Panc1 (cell line): ENCODE measurements around the gene HVCN1. TPM values are rescaled to one million over a fixed set of nuclear protein-coding genes. Genes with fewer than 3 reads are reported as not detected.

Source experiments
- ATAC-seq: fragments of 200-7000 bp; cut with Tn5 transposase; 2 replicates; pipeline ENCODE4 v1.9.1; 2020; ENCODE audit warnings: mild to moderate bottlenecking, moderate library complexity
- BruUV-seq: library from RNA; stranded (reverse); fragments of 400-500 nt; replicated peaks from 2 replicates; lab custom pipeline; 2021; lab: Mats Ljungman, UMichigan
- CTCF ChIA-PET: fragments of 300-600 bp; sonication (Branson Sonifier 250); formaldehyde crosslinking; loops from one replicate; lab custom pipeline; 2022; ENCODE audit warnings: antibody characterized with exemption; lab: Charles Lee
- POLR2A ChIA-PET: fragments of 300-600 bp; sonication (Branson Sonifier 250); formaldehyde crosslinking; loops from one replicate; lab custom pipeline; 2022; ENCODE audit warnings: antibody characterized with exemption; lab: Charles Lee
- DNase-seq: peaks from one replicate; pipeline ENCODE4 v3.0.0-alpha.2; 2010; ENCODE audit warnings: low read depth, low spot score
- H3K27ac ChIP-seq: 2 replicates; pipeline ENCODE4 v1.5.1; 2011; ENCODE audit warnings: mild to moderate bottlenecking, low read length, inconsistent platforms
- H3K27me3 ChIP-seq: fragments of 200-500 bp; sonication (Bioruptor generic); 2 replicates; pipeline ENCODE4 v1.6.0; 2014; ENCODE audit warnings: low read length, inconsistent platforms; ENCODE audit not compliant: control insufficient read depth, insufficient read depth
- H3K36me3 ChIP-seq: fragments of 200-500 bp; sonication (Bioruptor generic); 2 replicates; pipeline ENCODE4 v1.5.1; 2014; ENCODE audit warnings: inconsistent platforms, mild to moderate bottlenecking, low read length, moderate library complexity; ENCODE audit not compliant: control insufficient read depth, insufficient read depth
- H3K4me1 ChIP-seq: 2 replicates; pipeline ENCODE4 v1.5.1; 2011; ENCODE audit warnings: inconsistent platforms, mild to moderate bottlenecking, low read length, moderate library complexity; ENCODE audit not compliant: control insufficient read depth, insufficient read depth
- H3K4me3 ChIP-seq, 2 experiments: 2 replicates each; pipeline ENCODE4 v1.5.1; 2011 to 2012; ENCODE audit warnings: low read depth in 2 of 2, low read length in 2 of 2, mild to moderate bottlenecking in 2 of 2, inconsistent platforms in 1 of 2, moderate library complexity in 1 of 2
- H3K9me3 ChIP-seq: fragments of 200-500 bp; sonication (Bioruptor generic); 2 replicates; pipeline ENCODE4 v1.5.1; 2014; ENCODE audit warnings: low read depth, mild to moderate bottlenecking, inconsistent platforms, low read length, moderate library complexity; ENCODE audit not compliant: control insufficient read depth, insufficient read depth
- POLR2AphosphoS5 ChIP-seq: IDR thresholded peaks from 2 replicates; pipeline ENCODE4 v1.6.1; 2012; ENCODE audit warnings: mild to moderate bottlenecking, low read depth, low read length, moderate library complexity
- REST ChIP-seq, 2 experiments: IDR thresholded peaks; 2 replicates each; pipeline ENCODE4 v1.6.1; 2011 to 2012; ENCODE audit warnings: low read depth in 2 of 2, control low read depth in 1 of 2, low read length in 1 of 2, mild to moderate bottlenecking in 1 of 2, moderate library complexity in 1 of 2; ENCODE audit not compliant: insufficient read depth in 1 of 2
- SIN3A ChIP-seq: IDR thresholded peaks from 2 replicates; pipeline ENCODE4 v1.6.1; 2012; ENCODE audit warnings: low read depth, mild to moderate bottlenecking, low read length, moderate library complexity, borderline replicate concordance; ENCODE audit not compliant: insufficient read depth
- TCF7L2 ChIP-seq: IDR thresholded peaks from 2 replicates; pipeline ENCODE4 v1.6.1; 2011; ENCODE audit warnings: mild to moderate bottlenecking, low read depth, low read length, inconsistent platforms
- in situ Hi-C: cut with HindIII; loops from 2 replicates; pipeline ENCODE4 v1.10.0; 2016; ENCODE audit warnings: low sequenced_read_pairs, low pct_unique_long_range_greater_than_20kb
- intact Hi-C: fragments of 100-400 bp; cut with micrococcal nuclease; formaldehyde crosslinking; loops from one replicate; pipeline ENCODE4 v1.10.0; 2022; ENCODE audit not compliant: unreplicated experiment
- total RNA-seq: library from RNA; stranded (reverse); gene quantifications from one replicate; pipeline ENCODE4 v1.2.1, GENCODE V29; 2021; ENCODE audit not compliant: unreplicated experiment
- TF ChIP-seq, protein P1 (sequence below): fragments of 450-650 bp; IDR thresholded peaks from 2 replicates; pipeline ENCODE4 v1.5.1; 2017; ENCODE audit warnings: mild to moderate bottlenecking

The HVCN1 gene
- total RNA-seq, 1 experiment from 2014 or later = 0.87 TPM

- ATAC-seq (no peak), DNase-seq (no peak)
- no peaks in the 10 kb centered on the region for H3K4me1 ChIP-seq
- H3K27ac ChIP-seq = no peak overlapping the region
- H3K4me3 ChIP-seq = no peak overlapping the region
- no peaks in the 10 kb centered on the region for H3K9me3 ChIP-seq
- BruUV-seq = no TSS peak
- POLR2A ChIA-PET = no interaction called here
- CTCF ChIA-PET = no interaction called here
- in situ Hi-C loops = no loop called here
- no peaks in the 10 kb centered on the region for H3K27me3 ChIP-seq
- TF ChIP-seq POLR2AphosphoS5 (no peak), REST (IDR thresholded peaks at IDR 0.05; ENCODE audit: insufficient read depth in 1 of 2, low read depth in 2 of 2, low read length in 1 of 2) (no peak), TCF7L2 (no peak)
- intact Hi-C loops = no loop called here
- no peaks in the 10 kb centered on the region for H3K36me3 ChIP-seq
These were observed 50.1 kb downstream of the HVCN1 start for GRCh38 chr12:110638796-110639195.

GRCh38 chr12:110637869-110638441 is 51.0 kb downstream of the HVCN1 start:
- DNase-seq (no peak), ATAC-seq (no peak)
- Histone ChIP-seq H3K4me1 (no peaks in the 10 kb centered on the region), H3K36me3 (no peaks in the 10 kb centered on the region), H3K4me3 (no peak overlapping the region), H3K9me3 (no peaks in the 10 kb centered on the region), H3K27ac (no peak overlapping the region), H3K27me3 (no peaks in the 10 kb centered on the region)
- no TSS peak for BruUV-seq
- intact Hi-C loops = no loop called here
- CTCF ChIA-PET = no interaction called here
- POLR2A ChIA-PET = no interaction called here
- TF ChIP-seq POLR2AphosphoS5 (no peak), REST (IDR thresholded peaks at IDR 0.05; ENCODE audit: insufficient read depth in 1 of 2, low read depth in 2 of 2, low read length in 1 of 2) (no peak), TCF7L2 (no peak), SIN3A (no peak)
- TF ChIP-seq, protein P1, sequence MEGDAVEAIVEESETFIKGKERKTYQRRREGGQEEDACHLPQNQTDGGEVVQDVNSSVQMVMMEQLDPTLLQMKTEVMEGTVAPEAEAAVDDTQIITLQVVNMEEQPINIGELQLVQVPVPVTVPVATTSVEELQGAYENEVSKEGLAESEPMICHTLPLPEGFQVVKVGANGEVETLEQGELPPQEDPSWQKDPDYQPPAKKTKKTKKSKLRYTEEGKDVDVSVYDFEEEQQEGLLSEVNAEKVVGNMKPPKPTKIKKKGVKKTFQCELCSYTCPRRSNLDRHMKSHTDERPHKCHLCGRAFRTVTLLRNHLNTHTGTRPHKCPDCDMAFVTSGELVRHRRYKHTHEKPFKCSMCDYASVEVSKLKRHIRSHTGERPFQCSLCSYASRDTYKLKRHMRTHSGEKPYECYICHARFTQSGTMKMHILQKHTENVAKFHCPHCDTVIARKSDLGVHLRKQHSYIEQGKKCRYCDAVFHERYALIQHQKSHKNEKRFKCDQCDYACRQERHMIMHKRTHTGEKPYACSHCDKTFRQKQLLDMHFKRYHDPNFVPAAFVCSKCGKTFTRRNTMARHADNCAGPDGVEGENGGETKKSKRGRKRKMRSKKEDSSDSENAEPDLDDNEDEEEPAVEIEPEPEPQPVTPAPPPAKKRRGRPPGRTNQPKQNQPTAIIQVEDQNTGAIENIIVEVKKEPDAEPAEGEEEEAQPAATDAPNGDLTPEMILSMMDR = no peak
- in situ Hi-C loops = no loop called here
